ENCODE measurements around the gene IFI27L2. TPM values are rescaled to one million over a fixed set of nuclear protein-coding genes. Genes with fewer than 3 reads are reported as not detected.

The IFI27L2 gene
- total RNA-seq, 1 donor from 2014 or later = 63.9 TPM

GRCh38 chr14:94104731-94105130, 24.7 kb downstream of the IFI27L2 start:
- Mint-ChIP-seq H3K36me3 (ENCODE audit: low read depth, unreplicated experiment) (peaks cover 16% of the 10 kb centered on the region), H3K9me3 (ENCODE audit: unreplicated experiment) (no peaks in the 10 kb centered on the region), H3K4me1 (ENCODE audit: low read depth, unreplicated experiment) (peaks cover 18% of the 10 kb centered on the region), H3K27me3 (ENCODE audit: low read depth, unreplicated experiment) (no peaks in the 10 kb centered on the region), H3K27ac (ENCODE audit: unreplicated experiment) (no peak overlapping the region), H3K4me3 (ENCODE audit: unreplicated experiment) (no peak overlapping the region)
- Histone ChIP-seq H3K4me3 (ENCODE audit: insufficient read depth, low read depth, low read length) (no peak overlapping the region), H3K79me2 (ENCODE audit: insufficient read depth, low read length) (no peaks in the 10 kb centered on the region), H3K27ac (ENCODE audit: low read depth, low read length) (no peak overlapping the region), H3K4me2 (ENCODE audit: low read length) (no peak overlapping the region), H2AFZ (ENCODE audit: low read depth, low read length) (no peak overlapping the region), H4K20me1 (ENCODE audit: insufficient read depth, low read length) (peaks cover 8% of the 10 kb centered on the region), H3K27me3 (ENCODE audit: insufficient read depth, low read length) (no peaks in the 10 kb centered on the region), H3K4me1 (ENCODE audit: insufficient read depth, low read length) (peaks cover 10% of the 10 kb centered on the region), H3K36me3 (ENCODE audit: insufficient read depth, low read length) (no peaks in the 10 kb centered on the region), H3K9ac (ENCODE audit: low read length) (no peak overlapping the region), H3K9me3 (ENCODE audit: insufficient read depth, low read depth, low read length) (no peaks in the 10 kb centered on the region)
- FAIRE-seq (no peak), DNase-seq (ENCODE audit: low read depth) (no peak)
- TF ChIP-seq CTCF (IDR thresholded peaks at IDR 0.05; ENCODE audit: insufficient read depth, low read depth, low read length) (no peak), EZH2 (IDR thresholded peaks at IDR 0.05; ENCODE audit: insufficient read depth, low read length) (no peak)

GRCh38 chr14:94103554-94104150, 25.8 kb downstream of the IFI27L2 start:
- H3K27ac Mint-ChIP-seq (ENCODE audit: unreplicated experiment) = no peak overlapping the region
- peaks cover 19% of the 10 kb centered on the region for H3K36me3 Mint-ChIP-seq (ENCODE audit: low read depth, unreplicated experiment)
- no peak overlapping the region for H3K4me3 Mint-ChIP-seq (ENCODE audit: unreplicated experiment)
- FAIRE-seq (no peak), DNase-seq (ENCODE audit: low read depth) (peak; percentile 45)
- Histone ChIP-seq H3K36me3 (ENCODE audit: insufficient read depth, low read length) (no peaks in the 10 kb centered on the region), H3K9ac (ENCODE audit: low read length) (no peak overlapping the region), H3K4me2 (ENCODE audit: low read length) (no peak overlapping the region), H3K27ac (ENCODE audit: low read depth, low read length) (no peak overlapping the region), H3K27me3 (ENCODE audit: insufficient read depth, low read length) (no peaks in the 10 kb centered on the region), H3K4me1 (ENCODE audit: insufficient read depth, low read length) (peaks cover 10% of the 10 kb centered on the region), H3K9me3 (ENCODE audit: insufficient read depth, low read depth, low read length) (no peaks in the 10 kb centered on the region), H3K79me2 (ENCODE audit: insufficient read depth, low read length) (no peaks in the 10 kb centered on the region), H4K20me1 (ENCODE audit: insufficient read depth, low read length) (peaks cover 8% of the 10 kb centered on the region), H2AFZ (ENCODE audit: low read depth, low read length) (no peak overlapping the region), H3K4me3 (ENCODE audit: insufficient read depth, low read depth, low read length) (no peak overlapping the region)
- peaks cover 18% of the 10 kb centered on the region for H3K4me1 Mint-ChIP-seq (ENCODE audit: low read depth, unreplicated experiment)
- no peak for TF ChIP-seq EZH2 (IDR thresholded peaks at IDR 0.05; ENCODE audit: insufficient read depth, low read length)
- no peak for TF ChIP-seq CTCF (IDR thresholded peaks at IDR 0.05; ENCODE audit: insufficient read depth, low read depth, low read length)
- H3K9me3 Mint-ChIP-seq (ENCODE audit: unreplicated experiment) = no peaks in the 10 kb centered on the region
- no peaks in the 10 kb centered on the region for H3K27me3 Mint-ChIP-seq (ENCODE audit: low read depth, unreplicated experiment)

- FAIRE-seq (no peak), DNase-seq (ENCODE audit: low read depth) (no peak)
- Mint-ChIP-seq H3K9me3 (ENCODE audit: unreplicated experiment) (no peaks in the 10 kb centered on the region), H3K4me1 (ENCODE audit: low read depth, unreplicated experiment) (peaks cover 20% of the 10 kb centered on the region), H3K36me3 (ENCODE audit: low read depth, unreplicated experiment) (peaks cover 19% of the 10 kb centered on the region), H3K27ac (ENCODE audit: unreplicated experiment) (no peak overlapping the region), H3K27me3 (ENCODE audit: low read depth, unreplicated experiment) (no peaks in the 10 kb centered on the region), H3K4me3 (ENCODE audit: unreplicated experiment) (no peak overlapping the region)
- H3K27ac ChIP-seq (ENCODE audit: low read depth, low read length) = no peak overlapping the region
- no peak overlapping the region for H3K4me3 ChIP-seq (ENCODE audit: insufficient read depth, low read depth, low read length)
- H3K79me2 ChIP-seq (ENCODE audit: insufficient read depth, low read length) = no peaks in the 10 kb centered on the region
- H3K4me2 ChIP-seq (ENCODE audit: low read length) = no peak overlapping the region
- peaks cover 8% of the 10 kb centered on the region for H4K20me1 ChIP-seq (ENCODE audit: insufficient read depth, low read length)
- no peaks in the 10 kb centered on the region for H3K36me3 ChIP-seq (ENCODE audit: insufficient read depth, low read length)
- H3K9ac ChIP-seq (ENCODE audit: low read length) = no peak overlapping the region
- H3K27me3 ChIP-seq (ENCODE audit: insufficient read depth, low read length) = no peaks in the 10 kb centered on the region
- TF ChIP-seq CTCF (IDR thresholded peaks at IDR 0.05; ENCODE audit: insufficient read depth, low read depth, low read length) = no peak
- H3K4me1 ChIP-seq (ENCODE audit: insufficient read depth, low read length) = peaks cover 10% of the 10 kb centered on the region
- no peaks in the 10 kb centered on the region for H3K9me3 ChIP-seq (ENCODE audit: insufficient read depth, low read depth, low read length)
- no peak overlapping the region for H2AFZ ChIP-seq (ENCODE audit: low read depth, low read length)
These were observed 26.5 kb downstream of the IFI27L2 start for GRCh38 chr14:94102768-94103482.
